Skeletal muscle tissue (tissue), 4 donors: ENCODE results near the gene RGS7. TPM values are rescaled to one million over a fixed set of nuclear protein-coding genes. Genes with fewer than 3 reads are reported as not detected.
"Not testable (repeated sequence)": the region's sequence is repeated elsewhere in the genome, so short reads cannot be mapped to it uniquely, and the experiment has no call there.

Source experiments
- H3K27ac ChIP-seq: one replicate; pipeline ENCODE4 v1.7.0; 2013; ENCODE audit warnings: mild to moderate bottlenecking, low read depth, low read length, inconsistent platforms
- H3K27me3 ChIP-seq, 3 donors: one replicate each; pipeline ENCODE4 v1.7.0; 2013; ENCODE audit warnings: low read length in 3 of 3; ENCODE audit not compliant: control insufficient read depth in 3 of 3, insufficient read depth in 3 of 3
- H3K36me3 ChIP-seq, 3 donors: one replicate each; pipeline ENCODE4 v1.7.0; 2013; ENCODE audit warnings: low read length in 3 of 3; ENCODE audit not compliant: control insufficient read depth in 3 of 3, insufficient read depth in 3 of 3
- H3K4me1 ChIP-seq, 3 donors: one replicate each; pipeline ENCODE4 v1.7.0; 2013; ENCODE audit warnings: low read length in 3 of 3, mild to moderate bottlenecking in 3 of 3; ENCODE audit not compliant: control insufficient read depth in 3 of 3, insufficient read depth in 3 of 3
- H3K4me3 ChIP-seq, 3 donors: one replicate each; pipeline ENCODE4 v1.7.0; 2013; ENCODE audit warnings: low read length in 3 of 3
- H3K9ac ChIP-seq, 3 donors: one replicate each; pipeline ENCODE4 v1.7.0; 2013; ENCODE audit warnings: low read length in 3 of 3, mild to moderate bottlenecking in 3 of 3, moderate library complexity in 2 of 3, low read depth in 1 of 3
- H3K9me3 ChIP-seq, 3 donors: one replicate each; pipeline ENCODE4 v1.7.0; 2013; ENCODE audit warnings: low read length in 3 of 3; ENCODE audit not compliant: control insufficient read depth in 3 of 3
- total RNA-seq: library from RNA; depleted of rRNA; stranded (reverse); fragments of >200 nt; gene quantifications from one replicate; pipeline ENCODE4 v1.2.3, GENCODE V29; 2014
- donor health status: Osteomylitis.

Gene RGS7
- total RNA-seq, 1 donor from 2014 or later, result not detected

GRCh38 chr1:241163363-241163762 lies 193.6 kb downstream of the RGS7 start:
- Histone ChIP-seq H3K4me3 (no peak overlapping the region), H3K9ac (no peak overlapping the region), H3K27me3 (no peaks in the 10 kb centered on the region), H3K4me1 (no peaks in the 10 kb centered on the region), H3K27ac (no peak overlapping the region), H3K9me3 (peaks cover 0 to 4% (median 0%) of the 10 kb centered on the region in 3 donors), H3K36me3 (no peaks in the 10 kb centered on the region)

GRCh38 chr1:241161188-241161689 lies 195.8 kb downstream of the RGS7 start:
- no peaks in the 10 kb centered on the region for H3K4me1 ChIP-seq
- H3K27me3 ChIP-seq, result no peaks in the 10 kb centered on the region
- H3K9me3 ChIP-seq, result no peaks in the 10 kb centered on the region
- no peak overlapping the region for H3K9ac ChIP-seq
- H3K36me3 ChIP-seq, result no peaks in the 10 kb centered on the region
- H3K27ac ChIP-seq, result no peak overlapping the region
- H3K4me3 ChIP-seq, result no peak overlapping the region

DNA sequence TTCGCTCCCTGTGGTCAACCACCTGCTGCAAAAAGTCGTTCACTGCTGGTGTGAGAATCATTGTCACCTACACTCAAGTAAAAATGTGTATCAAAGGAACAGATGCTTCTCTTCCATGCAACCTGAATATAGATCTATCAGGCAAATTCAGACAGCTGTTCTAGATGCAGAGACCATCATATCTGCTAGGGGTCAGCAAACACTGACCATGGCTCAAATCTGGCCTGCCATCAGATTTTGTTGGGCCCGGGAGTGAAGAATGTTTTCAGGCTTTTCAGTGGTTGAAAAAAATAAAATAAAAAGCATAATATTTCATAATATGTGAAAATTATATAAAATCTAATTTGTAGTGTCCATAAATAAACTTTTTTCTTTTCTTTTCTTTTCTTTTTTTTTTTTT lies 199.6 kb downstream of the RGS7 start:
- Histone ChIP-seq H3K36me3 (no peaks in the 10 kb centered on the region), H3K27me3 (no peaks in the 10 kb centered on the region)

GRCh38 chr1:241156231-241156965 lies 200.6 kb downstream of the RGS7 start:
- no peaks in the 10 kb centered on the region for H3K27me3 ChIP-seq
- no peak overlapping the region for H3K9ac ChIP-seq
- no peaks in the 10 kb centered on the region for H3K4me1 ChIP-seq
- no peak overlapping the region for H3K4me3 ChIP-seq
- H3K36me3 ChIP-seq, result no peaks in the 10 kb centered on the region
- H3K9me3 ChIP-seq, result no peaks in the 10 kb centered on the region
- no peak overlapping the region for H3K27ac ChIP-seq

More for the DNA sequence above, 199.6 kb downstream of the RGS7 start:
- Histone ChIP-seq H3K9ac (no peak overlapping the region), H3K27ac (no peak overlapping the region), H3K9me3 (no peaks in the 10 kb centered on the region), H3K4me1 (no peaks in the 10 kb centered on the region), H3K4me3 (no peak overlapping the region)

DNA sequence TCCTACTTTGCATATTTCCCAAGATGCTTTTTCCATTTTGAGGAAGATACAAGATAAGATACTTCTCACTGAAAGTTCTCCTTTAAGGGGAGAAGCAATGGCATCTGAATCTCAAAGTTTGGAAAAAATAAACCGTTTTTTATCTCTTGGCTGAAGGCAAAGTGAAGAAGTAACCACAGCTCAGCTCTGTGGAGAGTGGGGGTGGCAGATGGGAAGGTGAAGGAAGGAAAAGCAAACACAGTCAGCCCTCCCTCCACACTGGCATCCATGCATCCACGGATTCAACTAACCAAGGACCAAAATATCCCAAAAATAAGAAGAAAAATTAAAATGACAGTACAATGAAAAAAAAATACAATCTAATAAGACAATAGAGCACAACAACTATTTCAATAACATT lies 211.1 kb downstream of the RGS7 start:
- no peaks in the 10 kb centered on the region for H3K36me3 ChIP-seq
- H3K4me1 ChIP-seq, result no peaks in the 10 kb centered on the region
- no peaks in the 10 kb centered on the region for H3K27me3 ChIP-seq
- H3K4me3 ChIP-seq, result no peak overlapping the region
- no peak overlapping the region for H3K9ac ChIP-seq
- no peak overlapping the region for H3K27ac ChIP-seq
- H3K9me3 ChIP-seq, result no peaks in the 10 kb centered on the region

- Histone ChIP-seq H3K4me3 (no peak overlapping the region), H3K9ac (no peak overlapping the region), H3K36me3 (no peaks in the 10 kb centered on the region), H3K27me3 (no peaks in the 10 kb centered on the region), H3K4me1 (no peaks in the 10 kb centered on the region), H3K27ac (no peak overlapping the region), H3K9me3 (peaks cover 0 to 3% (median 0%) of the 10 kb centered on the region in 3 donors)
Observed at GRCh38 chr1:241143765-241144442, 213.1 kb downstream of the RGS7 start.

GRCh38 chr1:241142493-241142892 lies 214.5 kb downstream of the RGS7 start:
- Histone ChIP-seq H3K27ac (no peak overlapping the region), H3K4me1 (no peaks in the 10 kb centered on the region), H3K9me3 (peaks cover 0 to 3% (median 0%) of the 10 kb centered on the region in 3 donors), H3K9ac (no peak overlapping the region), H3K36me3 (no peaks in the 10 kb centered on the region), H3K4me3 (no peak overlapping the region), H3K27me3 (no peaks in the 10 kb centered on the region)

DNA sequence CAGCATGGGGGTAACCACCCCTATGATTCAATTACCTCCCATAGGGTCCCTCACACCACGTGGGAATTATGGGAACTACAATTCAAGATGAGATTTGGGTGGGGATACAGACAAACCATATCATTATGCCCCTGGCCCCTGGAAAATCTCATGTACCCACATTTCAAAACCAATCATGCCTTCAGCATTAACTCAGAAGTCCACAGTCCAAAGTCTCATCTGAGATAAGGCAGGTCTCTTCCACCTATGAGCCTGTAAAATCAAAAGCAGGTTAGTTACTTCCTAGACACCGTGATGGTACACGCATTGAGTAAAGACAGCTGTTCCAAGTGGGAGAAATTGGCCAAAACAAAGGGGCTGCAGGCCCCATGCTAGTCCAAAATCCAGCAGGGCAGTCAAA lies 215.4 kb downstream of the RGS7 start:
- H3K9ac ChIP-seq, H3K4me3 ChIP-seq, H3K9me3 ChIP-seq, H3K4me1 ChIP-seq, H3K36me3 ChIP-seq, H3K27me3 ChIP-seq, H3K27ac ChIP-seq: not testable (repeated sequence)

DNA sequence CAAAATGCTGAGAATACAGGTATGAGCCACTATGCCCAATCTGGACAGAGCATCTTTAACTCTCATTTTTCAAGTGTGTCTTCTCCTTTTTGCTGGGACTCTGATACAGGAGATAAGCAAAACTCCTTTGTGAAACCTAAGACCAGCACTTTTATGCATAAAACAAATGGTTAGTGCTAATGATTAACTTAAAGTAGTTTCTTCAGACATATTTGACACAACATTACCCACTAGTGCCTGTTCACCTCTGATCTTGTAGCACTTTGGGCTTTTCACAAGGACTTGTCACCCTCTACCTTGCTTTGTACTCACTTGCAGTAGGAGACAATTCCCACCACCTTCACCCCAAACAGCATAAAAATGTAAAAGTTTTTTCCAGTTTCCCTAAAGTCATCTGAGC lies 216.3 kb downstream of the RGS7 start:
- no peak overlapping the region for H3K9ac ChIP-seq
- H3K4me1 ChIP-seq, result no peaks in the 10 kb centered on the region
- H3K36me3 ChIP-seq, result no peaks in the 10 kb centered on the region

GRCh38 chr1:241139047-241139446 lies 218.0 kb downstream of the RGS7 start:
- Histone ChIP-seq H3K4me3 (no peak overlapping the region), H3K9ac (no peak overlapping the region), H3K4me1 (no peaks in the 10 kb centered on the region), H3K9me3 (peaks cover 0 to 3% (median 2%) of the 10 kb centered on the region in 3 donors), H3K27ac (no peak overlapping the region), H3K27me3 (no peaks in the 10 kb centered on the region), H3K36me3 (no peaks in the 10 kb centered on the region)

More for the DNA sequence above, 216.3 kb downstream of the RGS7 start:
- H3K9me3 ChIP-seq, result peaks cover 0 to 3% (median 2%) of the 10 kb centered on the region in 3 donors
- H3K4me3 ChIP-seq, result no peak overlapping the region
- no peaks in the 10 kb centered on the region for H3K27me3 ChIP-seq
- H3K27ac ChIP-seq, result no peak overlapping the region
